Cerebellar nuclear complex (tissue), 1 donor: ENCODE measurements around the gene YBX2.

ENCODE experiments used
- DNase-seq, 2 experiments: peaks; one replicate each; lab custom pipeline; 2025; lab: John Stamatoyannopoulos, UW

The YBX2 gene

DNA sequence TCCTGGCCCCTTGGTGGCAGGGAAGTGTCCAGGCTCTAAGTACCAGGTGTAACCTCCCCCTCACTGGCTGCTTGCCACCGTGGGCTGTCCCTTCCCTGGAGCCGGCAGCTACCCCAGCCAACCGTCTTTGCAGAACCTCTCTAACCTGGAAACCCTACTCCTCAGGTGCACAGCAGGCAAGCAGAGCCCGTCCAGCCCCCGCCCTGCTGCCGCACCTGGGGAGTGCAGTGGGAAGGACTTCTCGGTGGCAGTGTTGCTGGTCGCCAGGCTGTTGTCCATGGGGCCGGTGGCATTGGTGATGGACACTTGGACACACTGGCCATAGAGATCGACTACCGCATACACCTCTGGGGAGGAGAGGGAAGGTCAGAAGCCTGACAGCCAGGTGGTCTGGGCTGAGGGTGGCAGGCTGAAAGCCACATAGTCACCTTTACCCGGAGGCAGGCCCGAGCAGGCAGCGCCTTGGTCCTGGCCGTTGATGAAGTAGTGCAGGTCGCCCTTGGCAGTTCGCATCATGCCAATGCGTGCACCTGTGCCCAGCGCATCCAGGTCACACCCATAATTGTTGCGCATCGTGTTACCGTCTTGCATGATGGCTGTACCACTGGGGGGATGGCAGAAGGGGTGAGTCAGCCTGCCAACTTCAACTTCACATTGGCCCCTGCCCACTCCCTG, 28.2 kb upstream of the YBX2 start:
- no peak for DNase-seq

GRCh38 chr17:7321466-7321865, 27.0 kb upstream of the YBX2 start:
- DNase-seq: no peak

GRCh38 chr17:7318121-7318860, 23.9 kb upstream of the YBX2 start:
- DNase-seq: no peak

GRCh38 chr17:7317161-7317803, 22.8 kb upstream of the YBX2 start:
- no peak for DNase-seq

DNA sequence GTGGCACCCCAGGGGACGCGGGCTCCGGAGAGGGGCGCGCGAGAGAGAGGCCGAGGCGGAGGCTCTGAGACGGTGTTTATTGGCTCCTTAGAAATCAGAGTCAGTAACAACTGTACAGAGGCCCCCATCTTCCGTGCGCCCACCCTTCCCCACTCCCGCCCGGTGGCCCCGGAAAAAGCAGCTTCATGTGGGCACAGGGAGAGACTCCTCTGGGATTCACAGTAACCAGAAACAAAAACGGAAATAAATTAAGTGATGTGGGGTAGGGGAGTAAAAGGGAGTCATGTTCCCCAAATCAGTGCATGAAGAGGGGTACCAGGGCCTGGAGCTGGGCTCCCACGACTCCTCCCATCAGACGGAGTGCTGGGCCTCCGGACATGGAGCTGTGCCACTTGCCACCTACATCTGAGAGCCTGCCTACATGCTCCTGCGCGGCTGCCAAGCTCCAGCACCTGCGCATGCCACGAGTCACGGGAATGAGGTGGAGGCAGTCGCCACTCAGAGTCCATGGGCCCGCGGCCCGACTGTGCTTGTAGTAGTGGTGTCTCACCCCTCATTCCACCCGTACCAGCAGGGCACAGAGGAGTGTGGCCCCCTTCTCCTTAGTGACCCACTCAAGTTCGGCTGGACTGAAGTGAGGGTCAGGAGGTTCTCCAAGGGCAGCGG, 21.3 kb upstream of the YBX2 start:
- no peak for DNase-seq

DNA sequence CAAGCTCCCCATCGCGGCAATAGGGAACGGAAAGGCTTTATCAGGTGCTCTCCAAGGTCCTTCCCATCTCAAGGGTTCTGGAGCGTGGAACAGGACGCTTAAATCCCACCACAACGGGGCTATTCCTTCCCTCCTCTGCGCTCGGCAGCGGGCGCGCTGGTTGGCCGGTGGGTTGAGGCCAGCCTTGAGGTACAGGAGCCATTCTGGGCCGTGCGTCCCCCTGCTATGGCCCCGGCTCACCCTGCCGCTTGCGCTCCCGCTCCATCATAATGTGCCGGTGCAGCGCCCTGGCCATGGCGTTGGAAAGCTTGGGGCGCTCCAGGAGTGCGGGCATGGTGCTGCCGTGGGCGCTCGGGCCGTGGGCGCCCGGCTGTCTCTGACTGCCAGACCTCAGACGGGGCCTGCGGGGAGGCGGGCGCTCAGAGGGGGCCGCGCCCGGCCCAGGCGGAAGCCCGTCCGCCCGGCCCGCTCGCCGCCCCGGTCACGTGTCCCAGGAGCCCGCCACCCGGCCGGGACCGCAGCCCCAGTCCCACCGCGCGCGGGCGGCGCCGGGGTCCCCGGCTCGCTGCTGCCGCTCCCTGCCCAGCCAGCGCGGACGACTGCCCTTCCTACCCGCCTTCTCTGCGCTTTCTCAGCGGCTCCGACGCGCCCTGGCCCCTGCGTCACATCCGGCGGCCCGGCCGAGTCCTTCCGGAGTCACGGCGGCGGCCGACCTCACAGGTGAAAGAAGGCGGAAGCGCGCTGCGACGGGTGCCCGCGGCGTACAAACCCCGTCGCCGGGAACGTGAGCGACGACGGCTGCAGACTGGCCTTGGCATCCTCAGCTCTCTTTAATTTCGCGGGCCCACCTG, 20.5 kb upstream of the YBX2 start, which contains the start of gene GPS2:
GPS2 (minus strand) TSS at position 642 of the 851 bp plus-strand sequence; CDS start at position 334, 308 bp downstream.
- peak; percentile 4 to 71 for DNase-seq

- DNase-seq: no peak
These were observed 19.7 kb upstream of the YBX2 start for GRCh38 chr17:7313890-7314718.

- no peak for DNase-seq
These were observed 18.9 kb upstream of the YBX2 start for GRCh38 chr17:7313088-7313889.

GRCh38 chr17:7312432-7313087, 18.1 kb upstream of the YBX2 start:
- DNase-seq: no peak

- no peak for DNase-seq
These were observed 16.8 kb upstream of the YBX2 start for GRCh38 chr17:7311110-7311705.

GRCh38 chr17:7309628-7310027, 15.2 kb upstream of the YBX2 start:
- DNase-seq: no peak

DNA sequence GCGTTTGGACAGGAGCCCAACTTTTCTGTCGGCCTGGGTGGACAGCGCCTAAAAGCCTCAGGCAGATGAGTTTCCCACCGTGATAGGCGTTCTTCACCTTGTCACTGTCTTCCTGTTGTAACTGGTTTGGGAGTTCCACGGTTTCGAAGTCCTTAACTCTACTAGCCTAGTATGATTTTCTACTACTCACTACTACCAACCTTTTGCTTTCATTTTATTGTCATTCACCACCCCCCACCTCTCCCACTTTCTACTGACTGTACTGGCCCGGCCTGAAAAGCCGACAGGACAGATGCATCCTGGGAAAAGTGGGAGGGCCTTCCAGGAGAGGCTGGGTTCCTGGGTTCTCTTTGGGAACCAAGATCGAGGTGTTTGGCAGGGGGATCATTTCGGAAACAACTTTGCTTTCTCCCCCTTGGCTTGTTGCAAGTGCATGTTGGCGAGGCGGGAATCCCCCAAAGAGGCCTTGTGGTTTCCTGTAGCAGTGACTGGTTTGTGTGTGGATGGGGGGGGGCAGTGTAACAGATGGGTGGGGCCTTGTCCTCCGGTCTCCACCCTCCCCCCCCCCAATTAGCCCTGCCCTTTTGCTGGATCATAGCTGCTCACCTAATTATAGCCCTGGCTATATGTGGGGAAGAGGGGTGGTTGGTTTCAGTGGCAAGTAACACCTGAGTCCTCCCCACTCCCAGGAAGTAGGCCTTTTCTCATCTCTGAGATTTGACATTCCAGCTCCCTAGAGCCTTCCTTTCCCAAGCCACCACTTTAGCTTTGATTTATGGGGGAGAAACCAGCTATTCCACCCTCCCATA, 14.4 kb upstream of the YBX2 start:
- DNase-seq: no peak

GRCh38 chr17:7307686-7308624, 13.5 kb upstream of the YBX2 start:
- DNase-seq: no peak

DNA sequence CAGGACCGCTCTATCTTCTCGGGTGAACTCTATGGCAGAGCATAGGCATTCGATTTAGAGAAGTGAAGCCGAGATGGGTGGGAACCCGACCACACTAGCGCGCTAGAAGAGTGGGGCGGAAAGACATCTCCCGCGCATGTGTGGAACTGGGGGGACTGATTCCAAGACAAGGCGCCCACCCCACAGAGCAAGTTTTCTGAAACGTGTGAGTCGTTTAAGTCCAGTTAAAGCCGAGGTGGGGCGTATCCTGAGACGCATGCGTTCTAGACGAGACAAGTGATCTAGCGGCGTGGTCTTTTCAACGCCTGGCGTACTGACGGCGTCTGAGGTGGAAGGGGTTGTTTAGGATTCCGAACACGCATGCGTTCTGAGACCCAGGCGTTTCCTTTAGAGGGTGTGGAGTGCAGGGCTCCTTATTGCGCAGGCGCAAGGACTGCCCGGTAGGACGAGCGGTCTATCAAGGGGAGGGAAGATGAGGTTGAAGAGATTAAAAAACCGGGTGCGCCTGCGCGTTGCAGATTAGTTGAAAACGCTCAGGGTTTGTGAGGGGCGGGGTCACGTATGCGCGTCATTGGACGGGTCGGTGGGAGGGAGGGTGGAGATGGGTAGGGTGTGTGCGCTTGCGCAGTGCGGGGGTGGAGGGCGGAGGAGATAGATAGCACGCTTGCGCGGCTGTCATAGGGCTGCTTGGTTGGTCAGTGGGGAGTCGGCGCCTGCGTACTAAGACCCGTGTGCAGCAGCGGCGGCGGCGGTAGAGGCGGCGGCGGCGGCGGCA, 12.7 kb upstream of the YBX2 start, which contains the start of gene EIF5A:
EIF5A (plus strand) TSS at position 718 of the 775 bp plus-strand sequence. CDS start 2,008 bp downstream, outside the sequence.
- DNase-seq: peak; percentile 91 to 97

GRCh38 chr17:7304179-7304578, 9.7 kb upstream of the YBX2 start:
- no peak for DNase-seq
